Tibial nerve (tissue), 4 donors: Measurements from ENCODE around the gene SDK1. TPM values are rescaled to one million over a fixed set of nuclear protein-coding genes. Genes with fewer than 3 reads are reported as not detected.

Experiments
- DNase-seq, 2 donors: peaks; one replicate each; pipeline ENCODE4 v3.0.0-alpha.2; 2019; ENCODE audit warnings: low spot score in 2 of 2
- H3K27ac ChIP-seq, 4 donors: fragments of 200-600 bp; sonication (generic) in 3 of 4; one replicate each; pipeline ENCODE4 v1.5.1; 2017 to 2019; ENCODE audit warnings: mild to moderate bottlenecking in 1 of 4
- H3K27me3 ChIP-seq, 2 donors: fragments of 200-600 bp; sonication (generic) in 1 of 2; one replicate each; pipeline versions ENCODE4 v1.5.1 to v1.6.0; 2017 to 2019
- H3K36me3 ChIP-seq, 3 donors: fragments of 200-600 bp; sonication (generic); one replicate each; pipeline ENCODE4 v1.5.1; 2018 to 2019
- H3K4me1 ChIP-seq, 4 donors: fragments of 200-600 bp; sonication (generic) in 3 of 4; one replicate each; pipeline ENCODE4 v1.5.1; 2017 to 2019
- H3K4me3 ChIP-seq, 4 donors: fragments of 200-600 bp; sonication (generic) in 3 of 4; one replicate each; pipeline ENCODE4 v1.5.1; 2017 to 2019; ENCODE audit warnings: mild to moderate bottlenecking in 1 of 4, moderate library complexity in 1 of 4
- H3K9me3 ChIP-seq, 4 donors: fragments of 200-600 bp; sonication (generic) in 3 of 4; one replicate each; pipeline ENCODE4 v1.5.1; 2017 to 2019
- EP300 ChIP-seq, 2 donors: sonication (generic); formaldehyde crosslinking; IDR thresholded peaks; one replicate each; pipeline ENCODE4 v1.6.1; 2017; ENCODE audit warnings: antibody characterized with exemption in 2 of 2, mild to moderate bottlenecking in 1 of 2
- POLR2A ChIP-seq, 2 donors: fragments of 450-650 bp; IDR thresholded peaks; one replicate each; pipeline ENCODE4 v1.6.1; 2017; ENCODE audit warnings: antibody characterized with exemption in 2 of 2, mild to moderate bottlenecking in 2 of 2, moderate library complexity in 2 of 2
- WGBS, 2 donors: methylation state at CpG; one replicate each; pipeline ENCODE4 v1.1.5; 2018; 5-methylcytosine and 5-hydroxymethylcytosine counted together
- total RNA-seq, 4 donors: library from RNA; depleted of rRNA; stranded (reverse); fragments of >200 nt; gene quantifications; one replicate each; pipeline ENCODE4 v1.1.0, GENCODE V29; 2016
- TF ChIP-seq, protein P1 (sequence below), 5 experiments: fragments of 200-600 bp in 3 of 5; fragments of 450-650 bp in 2 of 5; sonication (generic) in 3 of 5; IDR thresholded peaks; one replicate each; pipeline ENCODE4 v1.5.1; 2016 to 2019; ENCODE audit warnings: antibody characterized with exemption in 5 of 5, mild to moderate bottlenecking in 3 of 5, moderate library complexity in 2 of 5

SDK1 gene
- total RNA-seq, 4 donors from 2014 or later, result 8.2 to 16.2 (median 12.9) TPM

DNA sequence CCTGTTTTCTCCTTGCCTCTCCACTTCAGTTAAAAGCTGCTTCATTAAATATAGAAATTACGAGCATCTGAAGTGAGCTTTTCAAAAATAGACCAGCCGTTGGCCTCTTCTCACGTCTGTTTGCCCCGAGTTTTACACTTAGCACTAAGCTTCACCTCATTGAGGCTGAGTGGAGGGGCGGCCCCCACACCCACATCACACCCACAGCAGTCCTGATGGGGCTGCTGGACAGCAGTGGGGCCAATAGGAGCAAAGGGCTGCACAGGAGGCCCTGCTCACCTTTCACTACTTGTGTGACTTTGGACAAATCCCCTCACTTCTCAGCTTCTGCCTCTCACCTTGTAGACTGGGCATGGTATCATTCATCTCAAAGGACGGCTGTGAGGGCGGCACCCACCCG lies 677.8 kb downstream of the SDK1 start:
- TF ChIP-seq POLR2A (IDR thresholded peaks at IDR 0.05), result no peak
- no peak for TF ChIP-seq EP300 (IDR thresholded peaks at IDR 0.05)
- TF ChIP-seq, protein P1, sequence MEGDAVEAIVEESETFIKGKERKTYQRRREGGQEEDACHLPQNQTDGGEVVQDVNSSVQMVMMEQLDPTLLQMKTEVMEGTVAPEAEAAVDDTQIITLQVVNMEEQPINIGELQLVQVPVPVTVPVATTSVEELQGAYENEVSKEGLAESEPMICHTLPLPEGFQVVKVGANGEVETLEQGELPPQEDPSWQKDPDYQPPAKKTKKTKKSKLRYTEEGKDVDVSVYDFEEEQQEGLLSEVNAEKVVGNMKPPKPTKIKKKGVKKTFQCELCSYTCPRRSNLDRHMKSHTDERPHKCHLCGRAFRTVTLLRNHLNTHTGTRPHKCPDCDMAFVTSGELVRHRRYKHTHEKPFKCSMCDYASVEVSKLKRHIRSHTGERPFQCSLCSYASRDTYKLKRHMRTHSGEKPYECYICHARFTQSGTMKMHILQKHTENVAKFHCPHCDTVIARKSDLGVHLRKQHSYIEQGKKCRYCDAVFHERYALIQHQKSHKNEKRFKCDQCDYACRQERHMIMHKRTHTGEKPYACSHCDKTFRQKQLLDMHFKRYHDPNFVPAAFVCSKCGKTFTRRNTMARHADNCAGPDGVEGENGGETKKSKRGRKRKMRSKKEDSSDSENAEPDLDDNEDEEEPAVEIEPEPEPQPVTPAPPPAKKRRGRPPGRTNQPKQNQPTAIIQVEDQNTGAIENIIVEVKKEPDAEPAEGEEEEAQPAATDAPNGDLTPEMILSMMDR (IDR thresholded peaks at IDR 0.05), result no peak
- WGBS, 2 donors, result 78 to 85% methylated on average over 8 of the region's 8 CpGs
- no peak for DNase-seq
- peaks cover 0 to 3% (median 0%) of the 10 kb centered on the region in 3 donors for H3K36me3 ChIP-seq
- H3K9me3 ChIP-seq, result peaks cover 0 to 7% (median 0%) of the 10 kb centered on the region in 4 donors
- no peaks in the 10 kb centered on the region for H3K27me3 ChIP-seq
- H3K4me1 ChIP-seq, result no peaks in the 10 kb centered on the region
- H3K4me3 ChIP-seq, result no peak overlapping the region
- no peak overlapping the region for H3K27ac ChIP-seq

DNA sequence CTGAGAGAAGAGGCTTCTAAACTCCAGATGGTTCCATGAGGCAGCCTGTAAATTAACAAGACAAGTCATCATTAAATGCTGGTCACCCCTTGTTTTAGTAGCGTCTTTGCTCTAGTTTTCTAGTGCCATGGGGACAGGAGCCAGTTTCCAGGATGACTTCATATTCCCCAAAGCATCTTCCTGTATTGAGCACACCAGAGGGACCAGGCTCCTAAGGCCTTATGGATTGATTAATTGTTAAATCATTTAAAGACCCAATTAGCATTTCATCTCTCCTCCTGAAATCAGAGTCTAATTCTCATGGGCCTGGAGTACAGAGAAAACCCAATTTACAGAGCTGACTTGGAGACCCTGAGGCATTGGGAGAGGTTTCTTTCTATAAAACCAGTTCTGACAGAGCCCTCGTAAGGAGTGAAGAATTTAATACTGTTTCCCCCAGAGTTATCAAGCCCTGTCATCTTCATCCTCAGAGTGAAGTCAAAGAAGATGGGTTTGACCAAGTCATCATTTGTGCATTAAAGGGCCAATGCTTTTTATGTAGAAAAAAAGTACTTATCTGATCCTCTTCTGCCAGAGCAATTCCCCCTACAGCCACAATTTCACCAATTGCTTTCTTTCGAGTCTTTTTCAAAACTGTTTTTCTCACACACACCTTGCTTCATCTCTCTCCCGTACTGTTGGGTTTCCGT lies 678.7 kb downstream of the SDK1 start:
- no peak for DNase-seq
- Histone ChIP-seq H3K9me3 (peaks cover 0 to 7% (median 0%) of the 10 kb centered on the region in 4 donors), H3K27me3 (no peaks in the 10 kb centered on the region), H3K36me3 (no peaks in the 10 kb centered on the region), H3K4me1 (no peaks in the 10 kb centered on the region), H3K4me3 (no peak overlapping the region), H3K27ac (no peak overlapping the region)
- 79 to 89% methylated on average over 5 of the region's 5 CpGs for WGBS, 2 donors
- TF ChIP-seq, protein P1 (IDR thresholded peaks at IDR 0.05), result no peak
- TF ChIP-seq EP300 (IDR thresholded peaks at IDR 0.05) (no peak), POLR2A (IDR thresholded peaks at IDR 0.05) (no peak)

GRCh38 chr7:3980300-3980643 lies 679.2 kb downstream of the SDK1 start:
- H3K4me1 ChIP-seq, result no peaks in the 10 kb centered on the region
- H3K9me3 ChIP-seq, result peaks cover 0 to 7% (median 0%) of the 10 kb centered on the region in 4 donors
- WGBS, 2 donors, result 78 to 88% methylated on average over 4 of the region's 4 CpGs
- no peaks in the 10 kb centered on the region for H3K36me3 ChIP-seq
- no peak for DNase-seq
- TF ChIP-seq POLR2A (IDR thresholded peaks at IDR 0.05) (no peak), EP300 (IDR thresholded peaks at IDR 0.05) (no peak)
- TF ChIP-seq, protein P1 (IDR thresholded peaks at IDR 0.05), result no peak
- H3K27ac ChIP-seq, result no peak overlapping the region
- no peak overlapping the region for H3K4me3 ChIP-seq
- no peaks in the 10 kb centered on the region for H3K27me3 ChIP-seq

- peaks cover 0 to 7% (median 0%) of the 10 kb centered on the region in 4 donors for H3K9me3 ChIP-seq
- H3K4me3 ChIP-seq, result no peak overlapping the region
- no peaks in the 10 kb centered on the region for H3K4me1 ChIP-seq
- H3K36me3 ChIP-seq, result no peaks in the 10 kb centered on the region
- no peak for DNase-seq
- no peak overlapping the region for H3K27ac ChIP-seq
- H3K27me3 ChIP-seq, result no peaks in the 10 kb centered on the region
- TF ChIP-seq EP300 (IDR thresholded peaks at IDR 0.05) (no peak), POLR2A (IDR thresholded peaks at IDR 0.05) (no peak)
- TF ChIP-seq, protein P1 (IDR thresholded peaks at IDR 0.05), result no peak
- WGBS, 2 donors, result 86 to 93% methylated on average over 3 of the region's 3 CpGs
Observed at GRCh38 chr7:3981281-3981680, 680.2 kb downstream of the SDK1 start.

GRCh38 chr7:3984456-3984855 lies 683.4 kb downstream of the SDK1 start:
- 85% methylated on average over 5 of the region's 5 CpGs for WGBS, 2 donors
- no peak for TF ChIP-seq EP300 (IDR thresholded peaks at IDR 0.05)
- TF ChIP-seq POLR2A (IDR thresholded peaks at IDR 0.05), result no peak
- TF ChIP-seq, protein P1 (IDR thresholded peaks at IDR 0.05), result no peak
- Histone ChIP-seq H3K27ac (no peak overlapping the region), H3K4me1 (no peaks in the 10 kb centered on the region), H3K9me3 (peaks cover 0 to 7% (median 0%) of the 10 kb centered on the region in 4 donors), H3K36me3 (peaks cover 0 to 5% (median 0%) of the 10 kb centered on the region in 3 donors), H3K4me3 (no peak overlapping the region), H3K27me3 (no peaks in the 10 kb centered on the region)
- DNase-seq, result no peak
